HG03469 (cell line): ENCODE data around the gene CDKAL1.
"Not testable (repeated sequence)": the region's sequence is repeated elsewhere in the genome, so short reads cannot be mapped to it uniquely, and the experiment has no call there.

ENCODE experiments used
- ATAC-seq: cut with Tn5 transposase; IDR thresholded peaks from one replicate; pipeline ENCODE4 v1.9.1; 2021; ENCODE audit warnings: mild to moderate bottlenecking, moderate library complexity, moderate number of reproducible peaks; ENCODE audit not compliant: unreplicated experiment

Gene CDKAL1

DNA sequence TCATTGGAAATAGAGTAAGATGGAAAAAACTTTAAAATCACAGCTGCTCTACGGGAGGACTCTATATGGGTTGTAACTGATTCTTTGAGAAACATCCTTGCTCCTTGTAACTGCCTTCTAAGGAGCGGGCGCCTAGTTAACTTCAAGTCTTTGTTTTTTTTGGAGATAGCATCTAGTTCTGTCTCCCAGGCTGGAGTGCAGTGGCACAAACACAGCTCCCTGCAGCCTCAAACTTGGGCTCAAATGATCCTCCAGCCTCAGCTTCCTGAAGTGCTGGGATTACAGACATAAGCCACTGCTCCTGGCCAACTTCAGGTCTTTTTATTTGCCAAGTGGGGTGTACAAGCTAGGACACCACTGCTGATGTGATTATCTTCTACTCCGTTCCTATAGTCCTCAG lies 552.9 kb downstream of the CDKAL1 start:
- ATAC-seq = no peak

DNA sequence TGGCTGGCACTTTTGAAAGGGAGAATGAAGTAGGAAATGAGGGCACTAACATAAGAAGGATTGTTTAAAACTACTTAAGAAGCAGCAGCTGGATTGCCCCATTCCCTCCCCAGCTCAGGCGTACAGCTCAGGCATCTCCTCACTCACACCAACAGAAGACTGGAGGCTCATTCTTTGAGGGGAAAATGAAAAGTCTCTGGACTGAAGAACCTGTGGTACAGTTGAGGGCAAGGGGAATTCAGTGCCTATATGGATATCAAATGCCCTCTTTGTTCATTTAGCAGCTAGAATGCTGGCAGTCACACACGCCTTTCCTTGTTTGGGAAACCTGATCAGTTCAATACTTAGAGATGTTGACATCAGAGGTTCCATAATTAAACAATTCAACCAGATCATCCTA lies 557.2 kb downstream of the CDKAL1 start:
- no peak for ATAC-seq

DNA sequence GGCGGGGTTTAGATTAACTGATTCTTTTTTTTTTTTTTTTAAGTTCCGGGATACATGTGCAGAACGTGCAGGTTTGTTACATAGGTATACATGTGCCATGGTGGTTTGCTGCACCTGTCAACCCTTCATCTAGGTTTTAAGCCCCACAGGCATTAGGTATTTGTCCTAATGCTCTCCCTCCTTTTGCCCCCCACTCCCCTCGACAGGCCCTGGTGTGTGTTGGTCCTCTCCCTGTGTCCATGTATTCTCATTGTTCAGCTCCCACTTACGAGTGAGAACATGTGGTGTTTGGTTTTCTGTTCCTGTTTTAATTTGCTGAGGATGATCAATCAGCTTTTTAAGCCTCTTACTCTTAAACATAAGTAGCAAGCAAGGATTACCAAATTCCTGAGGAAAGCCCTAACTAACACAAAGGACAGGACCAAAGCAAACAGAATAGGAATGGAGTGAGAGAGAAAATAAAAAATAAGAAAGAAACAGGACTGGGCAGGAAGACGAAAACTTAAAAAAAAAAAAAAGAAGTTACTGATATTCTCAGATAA lies 558.0 kb downstream of the CDKAL1 start:
- not testable (repeated sequence) for ATAC-seq

DNA sequence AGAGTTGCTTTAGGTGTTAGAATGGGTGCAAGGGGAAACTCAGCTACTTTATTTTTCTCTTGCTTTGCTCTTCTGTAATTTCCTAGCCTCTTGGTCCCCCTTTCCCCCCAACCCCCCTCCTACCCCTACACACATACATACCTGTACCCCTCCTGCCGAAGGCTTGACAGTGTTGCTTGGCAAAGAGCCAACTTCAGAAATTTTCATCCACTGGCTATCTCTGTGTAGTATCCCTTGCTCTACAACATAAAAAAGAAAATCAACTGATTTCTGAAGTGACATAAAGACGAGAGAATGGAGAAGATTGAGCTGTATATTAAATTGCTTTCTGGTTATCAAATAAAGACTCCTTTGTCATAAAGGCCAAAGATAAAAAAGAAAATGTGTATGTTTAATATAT lies 561.2 kb downstream of the CDKAL1 start:
- ATAC-seq = no peak

DNA sequence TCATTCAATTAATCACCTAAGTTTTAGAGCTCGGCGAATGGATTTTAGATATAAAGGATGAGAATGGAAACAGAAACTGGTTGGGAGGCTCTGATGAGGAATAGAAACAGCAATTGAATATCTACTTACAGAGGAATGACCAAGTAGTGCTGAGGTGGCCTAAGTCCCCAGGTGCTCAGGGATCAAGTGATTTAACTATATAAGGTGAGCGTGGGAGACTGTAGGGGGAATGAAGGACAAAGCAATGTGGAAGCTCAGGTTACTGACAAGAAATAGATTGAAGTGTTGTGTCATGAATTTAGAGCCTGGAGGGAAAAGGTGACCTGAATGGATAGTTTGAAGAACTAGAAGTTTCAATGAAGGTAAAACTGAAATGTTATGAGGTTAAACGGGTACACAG lies 563.9 kb downstream of the CDKAL1 start:
- ATAC-seq = no peak

DNA sequence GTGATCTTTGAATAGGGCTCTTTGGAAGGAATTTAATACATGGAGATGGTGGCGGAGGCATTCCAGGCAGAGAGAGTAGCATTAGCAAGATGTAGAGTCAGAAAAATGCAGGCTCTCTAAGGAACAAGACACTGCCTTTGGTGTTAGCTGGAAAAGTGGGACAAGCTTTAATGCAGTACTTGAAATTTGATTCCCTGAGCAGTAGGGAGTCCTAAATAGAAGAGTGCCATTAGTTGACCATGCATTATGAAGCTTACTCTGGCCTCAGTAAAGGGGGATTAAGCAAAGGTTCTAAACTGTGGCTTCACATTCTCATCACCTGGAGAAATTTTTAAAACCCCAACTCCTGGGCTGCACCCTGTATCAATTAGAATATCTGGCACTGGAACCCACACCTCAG lies 564.5 kb downstream of the CDKAL1 start:
- ATAC-seq = no peak

DNA sequence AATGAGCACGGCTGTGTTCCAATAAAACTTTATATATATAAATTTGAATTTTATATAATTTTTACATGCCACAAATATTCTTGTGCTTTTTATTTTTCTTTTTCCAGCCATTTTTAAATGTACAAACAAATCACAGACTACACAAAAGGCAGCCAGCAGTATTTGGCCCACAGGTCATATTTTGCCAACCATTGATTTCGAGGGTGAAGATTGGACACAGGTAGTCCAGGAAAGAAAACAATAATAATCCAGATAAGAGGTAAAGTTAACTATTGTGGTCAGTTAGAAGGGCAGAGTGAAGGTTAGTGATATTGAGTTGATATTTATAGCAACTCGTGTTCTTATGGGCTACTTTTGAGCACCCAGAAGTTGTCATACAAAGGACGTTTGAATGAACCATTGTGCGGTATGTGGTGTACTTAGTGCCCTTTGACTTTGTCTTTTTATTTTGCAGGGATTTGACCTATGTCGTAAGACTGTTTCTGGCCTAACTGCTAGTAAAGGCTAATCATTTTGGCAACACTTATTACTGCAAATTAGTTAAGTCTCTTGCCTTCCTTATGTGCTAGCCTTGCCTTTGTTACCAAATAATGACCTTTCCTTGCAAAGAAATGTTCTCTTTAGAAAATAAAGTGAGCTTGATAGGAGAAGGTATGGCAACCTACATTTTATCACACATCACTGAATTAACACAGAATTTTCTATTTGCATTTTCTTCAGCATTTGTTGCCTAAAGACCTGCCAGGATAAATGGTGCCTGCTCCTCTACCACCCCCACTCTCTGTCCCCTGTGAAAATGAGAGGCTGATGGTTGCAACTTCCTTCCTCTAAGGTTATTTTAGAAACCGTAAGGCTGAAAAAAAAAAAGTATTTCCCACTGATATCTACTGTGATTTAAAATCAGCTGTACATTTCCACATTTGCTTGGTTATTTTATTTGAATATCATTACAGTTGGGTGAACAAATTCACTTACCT lies 565.4 kb downstream of the CDKAL1 start:
- ATAC-seq = no peak

DNA sequence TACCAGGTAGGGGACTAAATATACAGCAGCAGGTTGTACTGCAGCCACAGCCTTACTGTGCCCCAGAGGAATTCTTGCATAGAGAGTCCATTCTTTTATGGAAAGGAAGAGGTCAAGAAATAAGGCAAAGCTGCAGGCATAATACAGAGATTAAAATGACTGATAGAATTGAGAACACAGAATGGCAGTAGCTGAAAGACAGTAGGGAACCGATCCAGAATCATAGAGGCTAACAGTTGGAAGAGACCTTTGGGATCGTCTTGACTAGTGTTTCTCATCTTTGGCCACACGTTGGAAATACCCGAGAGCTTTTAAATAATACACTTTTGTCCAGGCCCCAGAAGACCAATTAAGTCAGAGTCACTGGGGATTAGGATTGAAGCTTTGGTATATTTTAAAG lies 566.7 kb downstream of the CDKAL1 start:
- ATAC-seq = no peak

DNA sequence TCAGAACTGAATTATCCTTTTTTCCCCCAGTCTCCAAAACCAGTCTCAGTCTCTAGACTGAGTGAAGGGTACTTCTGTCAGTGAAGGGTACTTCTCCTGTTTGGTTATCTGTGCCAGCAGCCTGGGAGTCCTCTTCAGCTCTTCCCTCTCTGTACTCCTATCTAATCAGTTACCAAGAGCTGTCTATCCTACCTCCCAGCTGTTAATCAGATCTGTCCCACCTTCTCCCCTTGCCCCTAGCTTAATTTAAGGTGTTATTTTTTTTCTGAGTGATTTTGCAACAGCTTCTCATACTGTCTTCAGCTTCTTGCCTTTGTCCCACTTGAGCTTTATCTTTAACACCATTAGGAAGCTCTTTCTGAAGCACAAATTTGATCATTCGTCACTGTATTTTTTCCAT lies 567.4 kb downstream of the CDKAL1 start:
- ATAC-seq = no peak

DNA sequence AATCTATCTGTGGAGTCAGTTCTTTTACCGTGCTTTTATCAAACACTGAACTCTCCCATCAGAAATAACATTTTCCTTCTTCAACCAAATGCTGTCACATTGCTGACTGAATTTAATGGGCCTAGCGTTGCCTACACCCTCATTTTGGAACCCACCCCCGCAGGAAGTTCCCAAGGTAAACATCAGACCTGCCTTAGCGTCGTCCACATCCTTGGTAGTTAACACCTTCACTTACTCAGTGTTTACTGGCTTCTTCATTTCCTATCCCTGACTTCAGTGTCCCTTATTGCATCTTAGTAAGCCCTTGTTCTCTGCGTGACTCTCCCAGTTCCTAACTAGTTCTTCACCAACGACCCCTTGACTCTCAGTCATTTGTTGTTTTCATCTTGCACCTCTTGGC lies 567.9 kb downstream of the CDKAL1 start:
- ATAC-seq = no peak

DNA sequence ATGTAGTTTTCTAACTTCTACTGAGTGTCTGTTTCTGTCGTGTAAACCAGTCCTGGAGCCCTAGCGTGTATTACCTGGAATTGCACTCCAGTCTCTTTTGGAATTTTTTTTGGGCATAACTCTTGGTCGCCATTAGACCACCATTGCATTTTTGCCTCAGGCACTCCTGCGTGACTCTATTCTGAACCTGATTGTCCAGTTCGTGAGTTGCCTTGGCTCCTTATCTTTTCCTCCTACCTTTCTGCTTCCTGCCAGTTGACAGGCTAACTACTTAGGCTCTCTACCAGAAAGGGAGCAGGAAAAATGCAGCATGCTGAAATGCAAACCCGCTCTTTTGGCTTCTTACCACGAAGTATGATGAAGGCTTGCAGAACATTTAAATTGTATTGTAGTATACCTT lies 568.4 kb downstream of the CDKAL1 start:
- no peak for ATAC-seq

DNA sequence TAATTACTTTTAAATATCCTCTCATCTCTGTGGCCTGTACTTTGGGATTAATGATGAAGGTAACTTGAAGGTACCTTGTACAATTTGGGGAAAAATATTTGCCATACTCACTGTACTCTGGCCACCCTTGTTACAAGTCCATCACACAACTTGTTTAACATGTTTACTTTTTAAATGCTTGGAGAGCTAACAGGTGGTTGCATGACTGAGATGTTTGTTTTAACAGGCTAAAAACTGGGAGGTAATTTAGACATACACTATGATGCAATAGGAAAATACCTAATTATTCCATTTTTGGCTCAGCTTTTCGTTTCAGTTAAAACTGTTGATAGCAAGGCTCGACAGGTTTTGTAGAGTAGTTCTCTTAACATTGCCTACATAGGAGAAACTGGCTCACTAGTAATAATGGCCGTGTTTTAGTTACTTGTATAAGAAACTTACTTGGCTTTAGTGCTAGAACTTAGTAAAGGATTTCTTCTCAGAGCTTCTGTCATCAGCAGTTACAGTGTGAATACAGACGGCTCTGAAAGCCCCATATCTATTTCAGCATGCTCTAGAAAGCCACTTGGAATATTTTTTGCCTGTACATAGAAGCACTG lies 569.5 kb downstream of the CDKAL1 start:
- ATAC-seq = no peak

DNA sequence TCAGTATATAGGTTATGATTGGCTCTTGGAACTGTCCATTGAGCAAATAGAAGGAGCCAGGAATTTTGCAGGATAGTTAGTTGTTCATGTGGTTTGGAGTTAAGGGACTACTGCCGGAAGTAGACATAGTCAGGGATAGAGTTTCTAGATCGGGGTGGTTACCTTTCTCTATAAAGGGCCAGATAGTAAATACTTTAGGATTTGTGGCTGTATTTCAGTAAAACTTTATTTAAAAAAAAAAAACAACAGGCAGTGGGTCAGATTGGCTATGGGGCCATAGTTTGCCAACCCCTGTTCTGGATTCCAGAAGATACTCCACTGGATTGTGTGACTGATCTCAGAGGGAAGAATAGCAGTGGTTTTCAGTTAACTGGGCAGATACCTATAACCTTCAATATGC lies 570.0 kb downstream of the CDKAL1 start:
- no peak for ATAC-seq

DNA sequence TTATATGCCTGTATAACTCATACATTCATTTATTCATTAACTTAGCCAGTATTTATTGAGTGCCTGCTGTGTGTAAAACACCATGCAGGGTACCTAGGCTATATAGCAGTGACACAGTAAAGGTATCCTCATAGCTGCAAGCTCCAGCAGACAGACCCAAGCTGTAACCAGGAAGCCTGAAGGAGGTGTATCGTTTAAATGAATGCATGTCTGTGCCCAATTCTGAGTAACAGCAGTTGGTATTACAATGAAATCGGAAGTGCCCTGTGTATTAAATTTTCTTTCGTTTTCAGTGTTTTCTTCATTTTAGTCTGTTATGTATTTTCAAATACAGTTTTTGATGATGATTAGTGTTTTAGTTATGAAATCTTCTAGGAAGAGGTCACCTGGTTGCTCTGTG lies 573.5 kb downstream of the CDKAL1 start:
- ATAC-seq = no peak

DNA sequence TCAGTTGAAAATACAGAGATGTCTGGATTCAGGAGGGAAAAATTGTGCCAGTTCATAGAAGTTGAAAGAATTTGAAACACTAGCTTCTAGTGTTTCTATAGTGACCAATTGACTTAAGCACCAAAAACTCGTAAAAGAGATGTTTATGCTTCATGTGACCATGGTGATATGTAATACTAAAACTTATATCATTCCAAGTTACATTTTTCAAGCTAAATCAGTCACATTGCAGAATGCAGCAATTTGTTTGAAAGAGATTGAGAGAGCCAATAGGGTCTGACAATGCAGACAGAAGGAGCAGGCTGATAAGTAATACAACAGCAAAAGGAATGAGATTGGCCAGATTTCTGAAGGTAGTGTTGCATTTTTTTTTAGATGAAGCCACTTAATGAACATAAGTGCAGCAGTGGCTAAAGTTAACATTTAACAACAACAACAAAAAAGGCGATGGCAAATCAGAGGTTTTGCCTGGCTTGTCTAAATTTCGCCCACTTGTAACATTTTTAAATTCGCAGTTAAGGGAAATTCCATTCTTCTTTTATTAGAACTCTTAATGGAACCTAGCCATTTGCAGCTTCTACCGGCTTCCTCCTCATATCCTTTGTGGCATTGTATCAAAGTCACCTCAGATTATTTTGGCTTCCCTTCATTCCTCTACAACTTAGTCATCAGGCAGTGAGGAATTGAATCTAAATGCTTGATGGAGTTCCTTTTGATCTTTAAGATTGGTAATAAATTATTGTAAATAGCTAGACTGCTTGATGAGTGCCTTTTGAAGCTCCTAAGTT lies 575.3 kb downstream of the CDKAL1 start:
- ATAC-seq = no peak

DNA sequence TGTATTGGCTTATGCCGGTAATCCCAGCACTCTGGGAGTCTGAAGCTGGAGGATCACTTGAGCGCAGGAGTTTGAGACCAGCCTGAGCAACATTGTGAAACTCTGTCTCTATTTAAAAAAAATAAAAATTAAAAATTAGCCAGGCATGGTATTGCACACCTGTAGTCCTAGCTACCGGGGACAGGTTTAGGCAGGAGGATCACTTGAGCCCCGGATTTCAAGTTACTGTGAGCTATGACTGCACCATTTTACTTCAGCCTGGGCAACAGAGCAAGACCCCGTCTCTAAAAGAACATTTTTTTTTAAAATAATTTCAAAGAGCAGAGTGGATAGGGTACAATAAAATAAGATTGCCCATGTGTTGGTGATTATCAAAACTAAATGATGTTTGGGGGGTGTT lies 576.4 kb downstream of the CDKAL1 start:
- ATAC-seq = no peak

DNA sequence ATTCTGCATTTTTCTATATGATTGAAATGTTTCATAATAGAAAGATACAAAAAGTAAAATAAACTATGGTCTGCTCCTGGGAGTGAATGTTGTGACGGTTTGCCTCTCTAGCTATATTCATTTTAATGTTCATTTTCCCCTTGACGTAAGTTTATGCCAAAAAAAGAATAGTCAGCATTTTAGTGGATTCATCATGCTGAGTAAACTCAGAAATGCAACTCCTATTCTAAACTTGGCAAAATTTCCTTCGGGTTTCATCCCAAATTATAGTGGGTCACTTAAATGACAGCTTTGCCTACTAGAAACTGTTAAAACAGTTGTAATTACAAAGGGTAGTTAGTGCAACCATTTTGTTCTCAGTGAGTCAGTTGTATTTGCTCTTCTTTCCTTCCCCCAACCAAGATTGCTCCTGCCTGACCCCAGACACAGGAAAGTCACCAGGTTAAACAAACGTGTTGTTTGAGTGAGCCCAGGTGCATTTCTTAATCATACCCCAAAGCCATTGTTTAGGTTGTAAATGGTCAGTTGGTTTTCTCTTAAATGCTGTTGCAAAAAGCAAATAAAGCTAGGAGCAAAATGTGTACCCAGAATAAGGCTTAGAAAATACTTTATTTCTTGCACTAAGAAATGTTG lies 577.0 kb downstream of the CDKAL1 start:
- ATAC-seq = no peak

DNA sequence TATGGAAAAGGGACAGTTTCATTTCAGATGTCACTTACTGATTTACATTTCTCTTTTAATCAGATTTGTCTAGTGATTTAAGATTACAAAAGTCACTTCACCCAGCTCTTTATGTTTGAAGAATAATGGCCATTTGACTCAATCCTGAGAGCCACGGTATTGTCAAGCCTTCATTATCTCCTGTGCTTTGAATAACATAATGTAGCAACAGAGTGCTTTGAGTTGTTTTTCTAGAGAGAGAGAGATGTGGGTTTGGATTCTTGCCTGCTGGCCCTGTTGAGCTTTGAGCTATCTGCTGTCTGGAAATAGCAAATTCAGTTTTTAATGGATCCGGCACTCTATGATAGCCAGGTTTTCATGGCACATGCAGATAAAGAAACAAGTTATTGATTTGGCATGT lies 580.9 kb downstream of the CDKAL1 start:
- ATAC-seq = no peak

DNA sequence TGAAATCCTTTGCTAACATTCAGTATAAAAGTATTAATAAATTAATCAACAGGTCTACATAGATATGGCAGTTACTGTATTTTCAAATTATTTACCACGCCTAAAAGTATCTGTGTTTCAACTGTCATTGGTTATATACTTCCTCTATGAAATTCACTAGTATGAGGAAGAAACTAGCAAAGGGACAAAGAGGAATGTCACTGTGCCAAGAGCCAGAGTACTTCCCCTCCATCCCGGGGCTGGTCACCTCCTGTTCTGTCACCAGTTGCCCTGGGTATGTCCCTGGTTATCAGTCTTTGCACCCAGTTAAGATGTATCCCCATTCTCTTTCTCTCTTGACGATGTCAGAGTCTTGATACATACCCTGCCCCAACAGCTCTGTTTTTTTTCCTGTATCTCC lies 582.5 kb downstream of the CDKAL1 start:
- ATAC-seq = no peak

DNA sequence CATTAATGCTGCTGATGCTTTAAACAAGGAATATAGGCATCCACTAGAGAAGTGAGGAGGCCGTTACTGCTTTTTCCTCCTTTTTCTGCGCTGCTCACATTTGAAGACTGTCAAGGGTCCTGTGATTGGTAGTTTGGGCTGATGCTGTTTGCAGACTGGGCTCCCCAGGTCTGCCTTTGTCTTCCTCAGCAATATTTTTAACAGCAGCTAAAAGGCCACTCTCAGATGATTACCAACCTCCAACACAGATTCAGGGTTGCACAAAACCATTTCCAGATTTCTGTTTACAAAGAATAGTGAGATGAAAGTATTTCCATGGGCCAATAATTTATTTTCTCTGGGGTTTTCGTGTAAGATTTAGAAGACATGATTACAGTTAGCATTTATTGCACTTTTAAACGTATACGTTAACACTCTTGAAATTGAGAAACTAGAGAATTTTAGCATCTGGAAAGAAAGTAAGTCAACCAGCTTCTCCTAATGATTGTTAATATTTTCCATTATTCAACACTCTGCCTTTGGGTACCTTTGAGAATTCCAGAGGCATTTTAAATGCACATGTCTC lies 584.0 kb downstream of the CDKAL1 start:
- no peak for ATAC-seq
